ENCODE results near the gene CYP27C1.

Gene CYP27C1

GRCh38 chr2:127193164-127193966, 26.7 kb downstream of the CYP27C1 start:
- DNase-seq (ENCODE audit: extremely low read depth, insufficient read length), result no peak
- no peak overlapping the region for H3K4me3 ChIP-seq (replicated peaks; ENCODE audit: low read depth, low read length)
- no peak for TF ChIP-seq CTCF (IDR thresholded peaks at IDR 0.05; ENCODE audit: insufficient read depth, low read length, poor library complexity, severe bottlenecking)
- no peaks in the 10 kb centered on the region for H3K27me3 ChIP-seq (replicated peaks; ENCODE audit: control insufficient read depth, insufficient read depth, low read length)
- no peaks in the 10 kb centered on the region for H3K36me3 ChIP-seq (ENCODE audit: control insufficient read depth, insufficient read depth, low read length)

DNA sequence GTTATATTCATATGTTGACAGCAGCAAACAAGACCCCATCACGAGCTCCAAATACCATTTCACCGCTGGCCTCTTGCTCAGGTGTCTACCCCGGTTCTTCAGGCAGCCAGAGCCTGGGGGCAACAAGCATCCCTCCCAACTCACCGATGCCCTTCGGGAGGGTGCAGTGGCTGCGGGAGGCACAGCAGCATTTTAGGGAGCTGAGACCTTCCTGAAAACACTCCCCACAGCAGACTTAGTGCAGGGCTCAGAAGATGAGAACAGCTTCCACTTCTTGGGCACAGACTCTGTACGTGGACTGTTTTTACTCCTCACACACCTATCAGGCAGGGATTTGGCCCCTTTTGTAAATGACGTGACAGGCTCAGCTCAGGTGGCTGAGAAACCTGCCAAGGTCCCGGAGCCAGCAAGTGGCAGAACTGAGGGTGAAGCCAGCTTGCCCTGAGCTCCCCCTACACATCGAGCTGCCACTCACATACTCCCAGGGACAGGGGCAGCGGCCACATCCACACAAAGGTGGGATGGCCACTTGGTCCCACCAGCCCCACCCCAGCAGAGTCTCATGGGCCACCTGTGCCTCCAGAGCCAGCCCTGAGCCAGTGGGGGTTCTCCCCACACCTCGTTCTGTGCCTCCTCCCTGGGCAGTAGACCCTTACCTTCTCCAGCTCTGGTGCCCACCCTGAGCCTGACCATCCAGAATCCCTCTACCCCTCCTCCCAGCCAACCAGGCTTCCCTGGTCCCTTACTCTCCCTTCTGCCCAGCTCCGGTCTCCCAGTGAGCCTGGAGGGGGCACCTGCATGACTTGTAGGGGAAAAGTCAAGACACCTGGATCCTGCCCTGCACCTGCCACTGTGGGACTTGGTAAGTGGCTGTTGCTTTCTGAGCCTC, 28.5 kb downstream of the CYP27C1 start:
- H3K27me3 ChIP-seq (replicated peaks; ENCODE audit: control insufficient read depth, insufficient read depth, low read length), result no peaks in the 10 kb centered on the region
- H3K36me3 ChIP-seq (ENCODE audit: control insufficient read depth, insufficient read depth, low read length), result no peaks in the 10 kb centered on the region
- no peak for DNase-seq (ENCODE audit: extremely low read depth, insufficient read length)
- H3K4me3 ChIP-seq (replicated peaks; ENCODE audit: low read depth, low read length), result no peak overlapping the region
- TF ChIP-seq CTCF (IDR thresholded peaks at IDR 0.05; ENCODE audit: insufficient read depth, low read length, poor library complexity, severe bottlenecking), result no peak

GRCh38 chr2:127188797-127189196, 31.3 kb downstream of the CYP27C1 start:
- DNase-seq (ENCODE audit: extremely low read depth, insufficient read length), result no peak
- Histone ChIP-seq H3K36me3 (ENCODE audit: control insufficient read depth, insufficient read depth, low read length) (no peaks in the 10 kb centered on the region), H3K27me3 (replicated peaks; ENCODE audit: control insufficient read depth, insufficient read depth, low read length) (no peaks in the 10 kb centered on the region), H3K4me3 (replicated peaks; ENCODE audit: low read depth, low read length) (no peak overlapping the region)
- TF ChIP-seq CTCF (IDR thresholded peaks at IDR 0.05; ENCODE audit: insufficient read depth, low read length, poor library complexity, severe bottlenecking), result no peak

- no peaks in the 10 kb centered on the region for H3K36me3 ChIP-seq (ENCODE audit: control insufficient read depth, insufficient read depth, low read length)
- H3K27me3 ChIP-seq (replicated peaks; ENCODE audit: control insufficient read depth, insufficient read depth, low read length), result no peaks in the 10 kb centered on the region
- DNase-seq (ENCODE audit: extremely low read depth, insufficient read length), result no peak
- TF ChIP-seq CTCF (IDR thresholded peaks at IDR 0.05; ENCODE audit: insufficient read depth, low read length, poor library complexity, severe bottlenecking), result no peak
- H3K4me3 ChIP-seq (replicated peaks; ENCODE audit: low read depth, low read length), result no peak overlapping the region
Measured at GRCh38 chr2:127187831-127188230, 32.3 kb downstream of the CYP27C1 start.

- no peaks in the 10 kb centered on the region for H3K36me3 ChIP-seq (ENCODE audit: control insufficient read depth, insufficient read depth, low read length)
- no peaks in the 10 kb centered on the region for H3K27me3 ChIP-seq (replicated peaks; ENCODE audit: control insufficient read depth, insufficient read depth, low read length)
- DNase-seq (ENCODE audit: extremely low read depth, insufficient read length), result no peak
- no peak for TF ChIP-seq CTCF (IDR thresholded peaks at IDR 0.05; ENCODE audit: insufficient read depth, low read length, poor library complexity, severe bottlenecking)
- H3K4me3 ChIP-seq (replicated peaks; ENCODE audit: low read depth, low read length), result no peak overlapping the region
Measured at GRCh38 chr2:127187081-127187775, 32.9 kb downstream of the CYP27C1 start.
